ENCODE measurements around the gene RBM14.

GRCh38 chr11:66676282-66676919 lies 60.0 kb downstream of the RBM14 start:
- TF ChIP-seq MAX (IDR thresholded peaks at IDR 0.05; ENCODE audit: insufficient read depth, insufficient read length): no peak
- TF ChIP-seq EZH2 (IDR thresholded peaks at IDR 0.05; ENCODE audit: borderline replicate concordance, low read depth, low read length, severe bottlenecking): no peak
- no peak for TF ChIP-seq CTCF (IDR thresholded peaks at IDR 0.05; ENCODE audit: extremely low read depth in 1 of 2, insufficient read depth in 1 of 2, low read depth in 1 of 2, low read length in 2 of 2)
- TF ChIP-seq POLR2A (IDR thresholded peaks at IDR 0.05; ENCODE audit: low read depth, low read length): no peak
- no peak for TF ChIP-seq POLR2AphosphoS5 (IDR thresholded peaks at IDR 0.05; ENCODE audit: insufficient read depth, low read depth, low read length)
- no peak for TF ChIP-seq MYC (IDR thresholded peaks at IDR 0.05; ENCODE audit: low read depth, low read length)
- TF ChIP-seq FOS (IDR thresholded peaks at IDR 0.05; ENCODE audit: borderline replicate concordance, insufficient read depth, low read length): no peak
- TF ChIP-seq JUN (IDR thresholded peaks at IDR 0.05; ENCODE audit: borderline replicate concordance, insufficient read depth, insufficient read length, low read depth): no peak
